Measurements from ENCODE around the gene SEC14L6.
"Not testable (repeated sequence)": the region's sequence is repeated elsewhere in the genome, so short reads cannot be mapped to it uniquely, and the experiment has no call there.

SEC14L6 gene

DNA sequence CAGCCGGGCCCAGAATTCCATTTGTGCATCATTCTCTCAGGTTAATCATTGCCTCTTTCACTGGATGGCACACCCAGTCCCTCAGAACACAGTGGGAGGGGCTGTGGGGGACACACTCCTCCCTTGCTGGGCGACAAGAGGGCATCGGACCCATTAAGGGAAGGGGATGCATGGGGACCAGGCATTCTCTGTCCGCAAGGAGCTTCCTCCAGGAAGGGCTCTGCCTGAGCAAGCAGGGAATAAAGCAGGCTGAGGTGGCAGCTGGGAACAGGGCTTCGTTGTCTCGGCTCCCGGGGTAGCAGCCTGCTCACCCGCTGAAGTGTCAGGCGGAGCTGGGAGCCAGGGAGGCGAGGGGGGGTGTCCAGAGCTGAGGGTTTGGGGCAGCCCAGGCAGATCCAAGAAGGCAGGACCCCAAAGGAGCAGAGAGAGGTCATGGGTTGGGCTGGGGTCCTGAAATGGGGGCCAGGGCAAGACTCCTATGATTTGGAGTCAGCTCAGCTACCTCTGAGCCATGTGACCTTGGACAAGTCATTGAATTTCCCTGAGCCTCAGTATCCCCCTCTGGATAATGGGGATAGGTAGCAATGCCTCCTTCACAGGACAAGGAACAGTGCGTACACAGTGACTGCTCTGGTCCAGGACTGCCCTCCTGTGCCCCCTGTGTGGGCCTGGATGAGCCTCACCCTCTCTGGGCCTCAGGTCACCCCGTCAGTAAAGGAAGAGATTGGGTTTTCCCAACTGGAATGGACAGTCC lies 26.5 kb upstream of the SEC14L6 start:
- TF ChIP-seq EZH2 (IDR thresholded peaks at IDR 0.05) (no peak), POLR2AphosphoS5 (IDR thresholded peaks at IDR 0.05; ENCODE audit: borderline replicate concordance, low read depth, low read length) (no peak), FOXP2 (optimal IDR thresholded peaks at IDR 0.05; ENCODE audit: control extremely low read depth, extremely low read length, insufficient read depth) (no peak)
- peaks cover 25% of the 10 kb centered on the region for H3K36me3 ChIP-seq (ENCODE audit: insufficient read depth, low read length)
- H3K4me3 ChIP-seq, result no peak overlapping the region
- no peaks in the 10 kb centered on the region for H3K9me3 ChIP-seq (ENCODE audit: low read depth, low read length)
- no peak for DNase-seq (ENCODE audit: low read depth, low spot score)
- H3K9ac ChIP-seq (ENCODE audit: insufficient read length), result no peak overlapping the region
- no peak overlapping the region for H3K27ac ChIP-seq

- Histone ChIP-seq H3K27ac (no peak overlapping the region), H3K9ac (ENCODE audit: insufficient read length) (no peak overlapping the region), H3K36me3 (ENCODE audit: insufficient read depth, low read length) (peaks cover 17% of the 10 kb centered on the region), H3K4me3 (no peak overlapping the region), H3K9me3 (ENCODE audit: low read depth, low read length) (no peaks in the 10 kb centered on the region)
- TF ChIP-seq EZH2 (IDR thresholded peaks at IDR 0.05), result no peak
- DNase-seq (ENCODE audit: low read depth, low spot score), result no peak
These were observed 25.7 kb upstream of the SEC14L6 start for GRCh38 chr22:30572210-30572609.

DNA sequence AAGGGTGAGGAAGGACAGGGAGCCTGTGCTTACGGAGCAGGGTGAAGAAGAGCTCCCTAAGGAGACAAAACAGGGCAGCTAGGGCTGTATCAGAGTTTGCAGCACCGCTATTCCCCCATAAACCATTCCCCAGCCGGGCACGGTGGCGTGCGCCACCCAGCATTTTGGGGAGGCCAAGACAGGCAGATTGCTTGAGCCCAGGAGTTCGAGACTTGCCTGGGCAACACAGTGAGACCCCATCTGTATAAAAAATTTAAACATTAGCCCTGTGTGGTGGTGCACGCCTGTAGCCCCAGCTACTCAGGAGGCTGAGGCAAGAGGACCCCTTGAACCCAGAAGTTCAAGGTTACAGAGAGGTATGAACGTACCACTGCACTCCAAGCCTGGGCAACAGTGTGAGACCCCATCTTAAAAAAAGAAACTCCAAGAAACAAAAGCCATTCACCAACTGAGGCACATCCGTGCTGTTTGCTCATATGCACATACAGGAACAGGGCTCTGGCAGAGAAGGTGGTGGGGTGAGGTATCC lies 23.2 kb upstream of the SEC14L6 start:
- H3K9me3 ChIP-seq (ENCODE audit: low read depth, low read length), result no peaks in the 10 kb centered on the region
- no peaks in the 10 kb centered on the region for H3K36me3 ChIP-seq (ENCODE audit: insufficient read depth, low read length)
- DNase-seq (ENCODE audit: low read depth, low spot score), result no peak
- TF ChIP-seq POLR2AphosphoS5 (IDR thresholded peaks at IDR 0.05; ENCODE audit: borderline replicate concordance, low read depth, low read length) (no peak), FOXP2 (optimal IDR thresholded peaks at IDR 0.05; ENCODE audit: control extremely low read depth, extremely low read length, insufficient read depth) (no peak), EZH2 (IDR thresholded peaks at IDR 0.05) (no peak)
- H3K27ac ChIP-seq, result no peak overlapping the region
- no peak overlapping the region for H3K9ac ChIP-seq (ENCODE audit: insufficient read length)
- H3K4me3 ChIP-seq, result no peak overlapping the region

- H3K4me3 ChIP-seq, result no peak overlapping the region
- no peaks in the 10 kb centered on the region for H3K36me3 ChIP-seq (ENCODE audit: insufficient read depth, low read length)
- H3K27ac ChIP-seq, result no peak overlapping the region
- no peak overlapping the region for H3K9ac ChIP-seq (ENCODE audit: insufficient read length)
- no peaks in the 10 kb centered on the region for H3K9me3 ChIP-seq (ENCODE audit: low read depth, low read length)
- DNase-seq (ENCODE audit: low read depth, low spot score), result no peak
- no peak for TF ChIP-seq FOXP2 (optimal IDR thresholded peaks at IDR 0.05; ENCODE audit: control extremely low read depth, extremely low read length, insufficient read depth)
- no peak for TF ChIP-seq EZH2 (IDR thresholded peaks at IDR 0.05)
- TF ChIP-seq POLR2AphosphoS5 (IDR thresholded peaks at IDR 0.05; ENCODE audit: borderline replicate concordance, low read depth, low read length), result no peak
These were observed 21.7 kb upstream of the SEC14L6 start for GRCh38 chr22:30568137-30568805.

DNA sequence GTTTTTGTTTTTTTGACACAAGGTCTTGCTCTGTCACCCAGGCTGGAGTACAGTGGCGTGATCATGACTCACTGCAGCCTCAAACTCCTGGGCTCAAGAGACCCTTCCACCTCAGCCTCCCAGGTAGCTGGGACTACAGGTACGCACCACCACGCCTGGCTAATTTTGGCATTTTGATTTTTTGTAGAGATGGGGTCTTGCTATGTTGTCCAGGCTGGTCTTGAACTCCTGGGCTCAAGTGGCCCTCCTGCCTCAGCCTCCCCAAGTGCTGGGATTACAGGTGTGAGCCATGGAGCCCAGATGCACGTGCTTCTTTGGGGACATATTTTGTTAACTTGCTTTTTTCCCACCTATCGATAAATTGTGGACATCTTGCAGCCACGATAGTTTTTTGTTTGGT lies 20.7 kb upstream of the SEC14L6 start:
- DNase-seq (ENCODE audit: low read depth, low spot score); H3K27ac ChIP-seq; H3K9ac ChIP-seq (ENCODE audit: insufficient read length); H3K36me3 ChIP-seq (ENCODE audit: insufficient read depth, low read length); H3K9me3 ChIP-seq (ENCODE audit: low read depth, low read length); H3K4me3 ChIP-seq: not testable (repeated sequence)

GRCh38 chr22:30566125-30566524 lies 19.6 kb upstream of the SEC14L6 start:
- TF ChIP-seq FOXP2 (optimal IDR thresholded peaks at IDR 0.05; ENCODE audit: control extremely low read depth, extremely low read length, insufficient read depth) (no peak), POLR2AphosphoS5 (IDR thresholded peaks at IDR 0.05; ENCODE audit: borderline replicate concordance, low read depth, low read length) (no peak)
- DNase-seq (ENCODE audit: low read depth, low spot score), result no peak
- H3K9me3 ChIP-seq (ENCODE audit: low read depth, low read length), result no peaks in the 10 kb centered on the region
- H3K4me3 ChIP-seq, result no peak overlapping the region
- no peak overlapping the region for H3K27ac ChIP-seq
- no peak overlapping the region for H3K9ac ChIP-seq (ENCODE audit: insufficient read length)
- H3K36me3 ChIP-seq (ENCODE audit: insufficient read depth, low read length), result no peaks in the 10 kb centered on the region

GRCh38 chr22:30565341-30565740 lies 18.8 kb upstream of the SEC14L6 start:
- H3K9me3 ChIP-seq (ENCODE audit: low read depth, low read length), result no peaks in the 10 kb centered on the region
- TF ChIP-seq FOXP2 (optimal IDR thresholded peaks at IDR 0.05; ENCODE audit: control extremely low read depth, extremely low read length, insufficient read depth), result no peak
- no peak for TF ChIP-seq POLR2AphosphoS5 (IDR thresholded peaks at IDR 0.05; ENCODE audit: borderline replicate concordance, low read depth, low read length)
- TF ChIP-seq EZH2 (IDR thresholded peaks at IDR 0.05), result no peak
- no peak overlapping the region for H3K9ac ChIP-seq (ENCODE audit: insufficient read length)
- H3K4me3 ChIP-seq, result no peak overlapping the region
- H3K27ac ChIP-seq, result no peak overlapping the region
- H3K36me3 ChIP-seq (ENCODE audit: insufficient read depth, low read length), result no peaks in the 10 kb centered on the region
- DNase-seq (ENCODE audit: low read depth, low spot score), result no peak

- no peak overlapping the region for H3K4me3 ChIP-seq
- DNase-seq (ENCODE audit: low read depth, low spot score), result no peak
- TF ChIP-seq FOXP2 (optimal IDR thresholded peaks at IDR 0.05; ENCODE audit: control extremely low read depth, extremely low read length, insufficient read depth) (no peak), POLR2AphosphoS5 (IDR thresholded peaks at IDR 0.05; ENCODE audit: borderline replicate concordance, low read depth, low read length) (no peak), EZH2 (IDR thresholded peaks at IDR 0.05) (no peak)
- H3K36me3 ChIP-seq (ENCODE audit: insufficient read depth, low read length), result no peaks in the 10 kb centered on the region
- no peak overlapping the region for H3K9ac ChIP-seq (ENCODE audit: insufficient read length)
- H3K9me3 ChIP-seq (ENCODE audit: low read depth, low read length), result no peaks in the 10 kb centered on the region
- H3K27ac ChIP-seq, result no peak overlapping the region
These were observed 18.2 kb upstream of the SEC14L6 start for GRCh38 chr22:30564761-30565119.
